DND-41 (cell line): Measurements from ENCODE around the gene FXYD6.

Experiments used
- ATAC-seq: fragments of 200-7000 bp; cut with Tn5 transposase; 3 replicates; pipeline ENCODE4 v1.9.1; 2021; ENCODE audit warnings: low read depth; ENCODE audit not compliant: insufficient read depth
- DNase-seq: peaks from one replicate; pipeline ENCODE4 v3.0.0-alpha.2; 2020
- H2AFZ ChIP-seq: 2 replicates; pipeline ENCODE4 v1.6.0; 2012; ENCODE audit warnings: low read depth, low read length
- H3K27ac ChIP-seq: 2 replicates; pipeline ENCODE4 v1.5.1; 2012; ENCODE audit warnings: low read length, inconsistent platforms
- H3K27me3 ChIP-seq: fragments of 200-600 bp; sonication (generic); 2 replicates; pipeline ENCODE4 v1.6.0; 2012; ENCODE audit warnings: low read length, mild to moderate bottlenecking, inconsistent platforms; ENCODE audit not compliant: insufficient read depth, poor library complexity
- H3K36me3 ChIP-seq: 2 replicates; pipeline ENCODE4 v1.5.1; 2012; ENCODE audit warnings: low read length, inconsistent platforms; ENCODE audit not compliant: insufficient read depth
- H3K4me1 ChIP-seq: 2 replicates; pipeline ENCODE4 v1.5.1; 2012; ENCODE audit warnings: mild to moderate bottlenecking, low read length; ENCODE audit not compliant: insufficient read depth
- H3K4me2 ChIP-seq: 2 replicates; pipeline ENCODE4 v1.6.0; 2012; ENCODE audit warnings: mild to moderate bottlenecking, moderate library complexity, low read length, inconsistent platforms; ENCODE audit not compliant: insufficient read depth
- H3K4me3 ChIP-seq, 2 experiments: fragments of 200-600 bp in 1 of 2; shearing (Covaris generic) in 1 of 2; 2 replicates each; pipeline ENCODE4 v1.5.1; 2012 to 2016; ENCODE audit warnings: inconsistent platforms in 2 of 2, low read length in 2 of 2, mild to moderate bottlenecking in 2 of 2, low read depth in 1 of 2, moderate library complexity in 1 of 2
- H3K79me2 ChIP-seq: 2 replicates; pipeline ENCODE4 v1.6.0; 2012; ENCODE audit warnings: low read length, inconsistent platforms; ENCODE audit not compliant: insufficient read depth
- H3K9ac ChIP-seq: 2 replicates; pipeline ENCODE4 v1.6.0; 2012; ENCODE audit warnings: low read depth, mild to moderate bottlenecking, inconsistent platforms, low read length, moderate library complexity
- H3K9me3 ChIP-seq: 2 replicates; pipeline ENCODE4 v1.5.1; 2012; ENCODE audit warnings: low read length, moderate library complexity, mild to moderate bottlenecking, inconsistent platforms; ENCODE audit not compliant: insufficient read depth, severe bottlenecking
- H4K20me1 ChIP-seq: 2 replicates; pipeline ENCODE4 v1.6.0; 2012; ENCODE audit warnings: low read length; ENCODE audit not compliant: insufficient read depth
- CTCF ChIP-seq: IDR thresholded peaks from 2 replicates; pipeline ENCODE4 v1.5.1; 2012; ENCODE audit warnings: borderline replicate concordance, low read length, moderate library complexity, mild to moderate bottlenecking; ENCODE audit not compliant: poor library complexity, severe bottlenecking; ENCODE audit errors: extremely low read depth
- EZH2 ChIP-seq: IDR thresholded peaks from 3 replicates; pipeline ENCODE4 v1.6.1; 2012; ENCODE audit warnings: borderline replicate concordance, low read depth, mild to moderate bottlenecking, moderate library complexity, low read length, inconsistent platforms; ENCODE audit not compliant: severe bottlenecking

FXYD6 gene

DNA sequence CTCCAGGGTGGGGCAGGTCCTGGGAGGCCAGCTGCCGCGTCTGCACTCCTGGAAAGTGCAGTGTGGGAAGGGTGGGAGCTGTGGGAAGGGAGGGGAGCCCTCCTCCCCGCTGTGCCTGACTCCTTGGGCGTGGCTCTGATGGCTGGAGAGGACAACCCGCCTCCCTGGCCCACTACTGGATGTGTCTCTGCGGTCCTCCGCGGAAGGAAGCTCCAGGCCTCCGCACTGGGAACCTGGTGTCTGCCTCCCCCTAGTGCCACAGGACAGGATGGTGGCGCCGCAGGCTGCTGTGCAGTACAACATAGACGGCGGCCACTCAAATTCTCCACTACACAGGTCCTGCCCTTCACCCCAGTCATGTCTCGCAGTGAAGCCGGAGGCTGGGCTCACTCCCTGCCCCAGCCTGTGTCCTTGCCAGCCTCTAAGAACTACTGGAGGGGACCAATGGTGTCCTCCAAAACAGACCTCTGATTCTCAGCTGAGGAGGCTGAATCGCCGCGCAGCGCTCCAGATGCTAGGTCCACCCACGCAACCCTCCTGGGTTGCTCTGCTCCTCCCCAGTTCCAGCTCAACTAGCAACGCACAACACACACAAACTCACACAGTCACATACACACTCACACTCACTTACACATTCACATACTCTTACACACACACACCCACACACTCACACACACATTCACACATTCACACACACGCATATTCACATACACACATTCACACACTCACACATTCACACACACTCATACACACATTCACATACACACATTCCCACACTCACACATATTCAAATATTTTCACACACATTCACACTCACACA is 67.0 kb downstream of the FXYD6 start:
- H3K4me1 ChIP-seq, result peaks cover 2% of the 10 kb centered on the region
- no peak overlapping the region for H3K4me3 ChIP-seq
- no peaks in the 10 kb centered on the region for H3K79me2 ChIP-seq
- H3K36me3 ChIP-seq, result peaks cover 23% of the 10 kb centered on the region
- no peak overlapping the region for H3K27ac ChIP-seq
- no peaks in the 10 kb centered on the region for H3K9me3 ChIP-seq
- H2AFZ ChIP-seq, result no peak overlapping the region
- peaks cover 6% of the 10 kb centered on the region; the same call in 1 of the 2 replicates for H4K20me1 ChIP-seq
- no peak for DNase-seq
- H3K4me2 ChIP-seq, result no peak overlapping the region
- H3K27me3 ChIP-seq, result no peaks in the 10 kb centered on the region
- no peak overlapping the region for H3K9ac ChIP-seq
- no peak for TF ChIP-seq EZH2
- peak; percentile 34 for TF ChIP-seq CTCF
- ATAC-seq, result peak; percentile 24; the same call in 1 of the 3 replicates

GRCh38 chr11:117808784-117809183 is 67.7 kb downstream of the FXYD6 start:
- no peak overlapping the region for H3K27ac ChIP-seq
- H3K36me3 ChIP-seq, result peaks cover 23% of the 10 kb centered on the region
- no peaks in the 10 kb centered on the region for H3K79me2 ChIP-seq
- H4K20me1 ChIP-seq, result peaks cover 6% of the 10 kb centered on the region; the same call in 1 of the 2 replicates
- TF ChIP-seq EZH2 (no peak), CTCF (no peak)
- H3K9ac ChIP-seq, result no peak overlapping the region
- no peaks in the 10 kb centered on the region for H3K9me3 ChIP-seq
- DNase-seq, result no peak
- H2AFZ ChIP-seq, result no peak overlapping the region
- no peak overlapping the region for H3K4me3 ChIP-seq
- no peaks in the 10 kb centered on the region for H3K27me3 ChIP-seq
- no peaks in the 10 kb centered on the region for H3K4me1 ChIP-seq
- ATAC-seq, result no peak
- no peak overlapping the region for H3K4me2 ChIP-seq

DNA sequence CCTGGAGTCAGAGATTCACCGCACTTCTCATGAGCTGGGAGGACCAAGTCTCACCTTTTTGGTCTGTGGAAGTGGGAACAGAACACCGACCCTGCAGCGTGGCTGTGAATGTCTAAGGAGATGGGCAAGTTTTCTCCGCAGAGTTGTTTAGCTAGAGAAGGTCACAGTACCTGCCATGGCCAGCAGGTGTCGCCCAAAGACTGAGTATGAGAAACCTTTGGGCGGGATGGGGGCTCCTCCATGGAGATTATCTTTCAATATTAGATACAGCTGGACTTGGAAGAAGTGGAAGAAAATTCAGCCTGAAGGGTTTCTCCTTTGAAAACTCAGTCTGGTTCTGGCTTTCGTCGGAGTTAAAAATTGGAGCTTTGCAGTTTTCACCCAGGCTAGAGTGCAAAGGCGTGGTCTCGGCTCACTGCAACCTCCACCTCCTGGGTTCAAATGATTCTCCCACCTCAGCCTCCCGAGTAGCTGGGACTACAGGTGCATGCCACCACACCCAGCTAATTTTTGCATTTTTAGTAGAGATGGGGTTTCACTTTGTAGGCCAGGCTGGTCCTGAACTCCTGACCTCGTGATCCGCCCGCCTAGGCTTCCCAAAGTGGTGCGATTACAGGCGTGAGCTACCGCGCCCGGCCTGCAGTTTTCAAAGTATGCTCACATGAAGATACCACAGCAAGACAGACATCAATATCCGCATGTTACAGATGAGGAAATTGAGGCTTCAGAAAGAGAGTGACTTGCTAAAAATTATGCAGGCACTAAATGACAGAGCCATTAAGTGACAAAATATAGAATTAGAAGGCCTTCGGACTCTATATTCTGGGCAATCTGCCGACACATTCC is 68.8 kb downstream of the FXYD6 start:
- ATAC-seq, result peak; percentile 88
- H3K4me2 ChIP-seq, result no peak overlapping the region

More for the DNA sequence above, 68.8 kb downstream of the FXYD6 start:
- Histone ChIP-seq H2AFZ (no peak overlapping the region), H3K79me2 (no peaks in the 10 kb centered on the region), H4K20me1 (peaks cover 6% of the 10 kb centered on the region; the same call in 1 of the 2 replicates), H3K27me3 (no peaks in the 10 kb centered on the region), H3K4me1 (no peaks in the 10 kb centered on the region), H3K4me3 (no peak overlapping the region), H3K9ac (no peak overlapping the region), H3K27ac (no peak overlapping the region), H3K36me3 (peaks cover 23% of the 10 kb centered on the region), H3K9me3 (no peaks in the 10 kb centered on the region)
- TF ChIP-seq CTCF (peak; percentile 93), EZH2 (no peak)
- DNase-seq, result peak; percentile 78
